IgD-negative memory B cell (primary cell): ENCODE results near the gene MCL1. TPM values are rescaled to one million over a fixed set of nuclear protein-coding genes. Genes with fewer than 3 reads are reported as not detected.

ENCODE experiments used
- H3K27ac Mint-ChIP-seq, 3 donors: one replicate each; pipeline ENCODE4 v1.8.0; 2020 to 2022; ENCODE audit warnings: mild to moderate bottlenecking in 3 of 3, mixed read lengths in 3 of 3, moderate library complexity in 1 of 3
- H3K27me3 Mint-ChIP-seq: one replicate; pipeline ENCODE4 v1.8.0; 2021; ENCODE audit warnings: mixed read lengths
- H3K36me3 Mint-ChIP-seq: one replicate; pipeline ENCODE4 v1.8.0; 2020; ENCODE audit warnings: mild to moderate bottlenecking, mixed read lengths
- H3K4me1 Mint-ChIP-seq, 3 donors: one replicate each; pipeline ENCODE4 v1.8.0; 2020 to 2022; ENCODE audit warnings: mixed read lengths in 3 of 3, mild to moderate bottlenecking in 1 of 3
- H3K4me3 Mint-ChIP-seq, 4 donors: one replicate each; pipeline ENCODE4 v1.8.0; 2020 to 2022; ENCODE audit warnings: mild to moderate bottlenecking in 4 of 4, mixed read lengths in 4 of 4, moderate library complexity in 3 of 4
- H3K9me3 Mint-ChIP-seq, 3 donors: one replicate each; pipeline ENCODE4 v1.8.0; 2020 to 2021; ENCODE audit warnings: mixed read lengths in 3 of 3, mild to moderate bottlenecking in 1 of 3
- polyA plus RNA-seq: library from polyadenylated mRNA; unstranded; fragments of 300-500 nt; fragmentation: Illumina TruSeq; gene quantifications from one replicate; pipeline ENCODE4 v1.2.3, GENCODE V29; 2021

Gene MCL1
- polyA plus RNA-seq, 1 donor from 2014 or later = 99.6 TPM

- peak overlapping the region in 2 of 3 donors; percentile 98 to 99 for H3K27ac Mint-ChIP-seq
- peaks cover 16 to 22% (median 17%) of the 10 kb centered on the region in 3 donors for H3K4me1 Mint-ChIP-seq
- H3K36me3 Mint-ChIP-seq = no peaks in the 10 kb centered on the region
- no peaks in the 10 kb centered on the region for H3K9me3 Mint-ChIP-seq
- H3K27me3 Mint-ChIP-seq = no peaks in the 10 kb centered on the region
- peak overlapping the region in 2 of 4 donors; percentile 91 to 95 for H3K4me3 Mint-ChIP-seq
Observed at GRCh38 chr1:150559656-150560010, 19.8 kb downstream of the MCL1 start.

GRCh38 chr1:150558761-150559655 is 20.4 kb downstream of the MCL1 start:
- no peaks in the 10 kb centered on the region for H3K27me3 Mint-ChIP-seq

GRCh38 chr1:150558303-150558704 is 21.1 kb downstream of the MCL1 start:
- H3K27me3 Mint-ChIP-seq = no peaks in the 10 kb centered on the region
- H3K27ac Mint-ChIP-seq = no peak overlapping the region
- peaks cover 2% of the 10 kb centered on the region for H3K36me3 Mint-ChIP-seq
- no peak overlapping the region for H3K4me3 Mint-ChIP-seq
- peaks cover 9 to 13% (median 12%) of the 10 kb centered on the region in 3 donors for H3K4me1 Mint-ChIP-seq
- H3K9me3 Mint-ChIP-seq = no peaks in the 10 kb centered on the region

More at GRCh38 chr1:150558761-150559655, 20.4 kb downstream of the MCL1 start:
- Mint-ChIP-seq H3K27ac (no peak overlapping the region), H3K36me3 (peaks cover 2% of the 10 kb centered on the region), H3K9me3 (no peaks in the 10 kb centered on the region), H3K4me3 (no peak overlapping the region), H3K4me1 (peaks cover 15 to 20% (median 16%) of the 10 kb centered on the region in 3 donors)

- Mint-ChIP-seq H3K4me1 (peaks cover 7 to 11% (median 9%) of the 10 kb centered on the region in 3 donors), H3K4me3 (no peak overlapping the region), H3K9me3 (no peaks in the 10 kb centered on the region), H3K27me3 (no peaks in the 10 kb centered on the region), H3K27ac (no peak overlapping the region), H3K36me3 (peaks cover 2% of the 10 kb centered on the region)
Observed at GRCh38 chr1:150557813-150558212, 21.6 kb downstream of the MCL1 start.

GRCh38 chr1:150557065-150557600 is 22.3 kb downstream of the MCL1 start:
- Mint-ChIP-seq H3K27ac (no peak overlapping the region), H3K36me3 (peaks cover 2% of the 10 kb centered on the region), H3K4me3 (no peak overlapping the region), H3K9me3 (no peaks in the 10 kb centered on the region), H3K27me3 (peaks cover 6% of the 10 kb centered on the region), H3K4me1 (peaks cover 12 to 15% (median 13%) of the 10 kb centered on the region in 3 donors)

- Mint-ChIP-seq H3K36me3 (peaks cover 2% of the 10 kb centered on the region), H3K4me1 (peaks cover 15 to 18% (median 18%) of the 10 kb centered on the region in 3 donors), H3K27ac (no peak overlapping the region), H3K4me3 (no peak overlapping the region), H3K9me3 (no peaks in the 10 kb centered on the region), H3K27me3 (peaks cover 8% of the 10 kb centered on the region)
Observed at GRCh38 chr1:150555971-150556865, 23.2 kb downstream of the MCL1 start.

- H3K27ac Mint-ChIP-seq = no peak overlapping the region
- peaks cover 2% of the 10 kb centered on the region for H3K36me3 Mint-ChIP-seq
- H3K27me3 Mint-ChIP-seq = peaks cover 9% of the 10 kb centered on the region
- H3K4me3 Mint-ChIP-seq = no peak overlapping the region
- H3K9me3 Mint-ChIP-seq = no peaks in the 10 kb centered on the region
- H3K4me1 Mint-ChIP-seq = peaks cover 13 to 20% (median 14%) of the 10 kb centered on the region in 3 donors
Observed at GRCh38 chr1:150555198-150555970, 24.0 kb downstream of the MCL1 start.

- Mint-ChIP-seq H3K36me3 (peaks cover 2% of the 10 kb centered on the region), H3K4me3 (no peak overlapping the region), H3K4me1 (peaks cover 9 to 19% (median 9%) of the 10 kb centered on the region in 3 donors), H3K9me3 (no peaks in the 10 kb centered on the region), H3K27ac (no peak overlapping the region), H3K27me3 (peaks cover 14% of the 10 kb centered on the region)
Observed at GRCh38 chr1:150554086-150554452, 25.3 kb downstream of the MCL1 start.

- peaks cover 9 to 20% (median 10%) of the 10 kb centered on the region in 3 donors for H3K4me1 Mint-ChIP-seq
- H3K27ac Mint-ChIP-seq = no peak overlapping the region
- H3K4me3 Mint-ChIP-seq = no peak overlapping the region
- H3K36me3 Mint-ChIP-seq = peaks cover 2% of the 10 kb centered on the region
- peaks cover 15% of the 10 kb centered on the region for H3K27me3 Mint-ChIP-seq
- peaks cover 0 to under 1% (median 0%) of the 10 kb centered on the region in 3 donors for H3K9me3 Mint-ChIP-seq
Observed at GRCh38 chr1:150553392-150554085, 25.9 kb downstream of the MCL1 start.

- Mint-ChIP-seq H3K36me3 (peaks cover 2% of the 10 kb centered on the region), H3K4me3 (peak overlapping the region in 1 of 4 donors; percentile 89), H3K4me1 (peaks cover 12 to 22% (median 13%) of the 10 kb centered on the region in 3 donors), H3K9me3 (peaks cover 0 to 3% (median 0%) of the 10 kb centered on the region in 3 donors), H3K27me3 (peaks cover 18% of the 10 kb centered on the region), H3K27ac (peak overlapping the region in 2 of 3 donors; percentile 43 to 65)
Observed at GRCh38 chr1:150552911-150553289, 26.5 kb downstream of the MCL1 start.

- Mint-ChIP-seq H3K27ac (peak overlapping the region in 2 of 3 donors; percentile 43 to 65), H3K9me3 (peaks cover 0 to 3% (median 0%) of the 10 kb centered on the region in 3 donors), H3K4me3 (peak overlapping the region in 1 of 4 donors; percentile 89), H3K27me3 (peaks cover 18% of the 10 kb centered on the region), H3K36me3 (peaks cover 2% of the 10 kb centered on the region), H3K4me1 (peaks cover 12 to 22% (median 13%) of the 10 kb centered on the region in 3 donors)
Observed at GRCh38 chr1:150552128-150552910, 27.1 kb downstream of the MCL1 start.

GRCh38 chr1:150551784-150552127 is 27.7 kb downstream of the MCL1 start:
- Mint-ChIP-seq H3K36me3 (peaks cover 2% of the 10 kb centered on the region), H3K9me3 (peaks cover 0 to 3% (median 0%) of the 10 kb centered on the region in 3 donors), H3K4me3 (peak overlapping the region in 2 of 4 donors; percentile 58), H3K27ac (no peak overlapping the region), H3K4me1 (peaks cover 12 to 24% (median 13%) of the 10 kb centered on the region in 3 donors), H3K27me3 (peaks cover 19% of the 10 kb centered on the region)
